ENCODE results near the gene SHF. TPM values are rescaled to one million over a fixed set of nuclear protein-coding genes. Genes with fewer than 3 reads are reported as not detected.

The SHF gene
- total RNA-seq, 6 donors from 2014 or later = 1.4 to 8.0 (median 5.1) TPM

- Histone ChIP-seq H3K4me3 (peak overlapping the region in 3 of 4 donors; percentile 11 to 37 (median 29)), H3K27ac (no peak overlapping the region), H3K9me3 (no peaks in the 10 kb centered on the region), H3K27me3 (peaks cover 0 to 43% (median 21%) of the 10 kb centered on the region in 4 donors), H3K4me1 (peaks cover 24 to 36% (median 29%) of the 10 kb centered on the region in 4 donors), H3K36me3 (peaks cover 0 to 9% (median 3%) of the 10 kb centered on the region in 4 donors)
- DNase-seq = peak in 1 of 2 donors; percentile 87
- WGBS, 2 donors = 1 to 2% methylated on average over 14 of the region's 14 CpGs
- peak; percentile 92 to 94 for ATAC-seq (ENCODE audit: low FRiP score in 2 of 2)
- TF ChIP-seq CTCF (IDR thresholded peaks at IDR 0.05) (peak; percentile 88 to 96 (median 91)), POLR2AphosphoS5 (IDR thresholded peaks at IDR 0.05) (no peak), EP300 (IDR thresholded peaks at IDR 0.05) (no peak), POLR2A (IDR thresholded peaks at IDR 0.05) (no peak)
These were observed 69.6 kb downstream of the SHF start for GRCh38 chr15:45118131-45118588.

DNA sequence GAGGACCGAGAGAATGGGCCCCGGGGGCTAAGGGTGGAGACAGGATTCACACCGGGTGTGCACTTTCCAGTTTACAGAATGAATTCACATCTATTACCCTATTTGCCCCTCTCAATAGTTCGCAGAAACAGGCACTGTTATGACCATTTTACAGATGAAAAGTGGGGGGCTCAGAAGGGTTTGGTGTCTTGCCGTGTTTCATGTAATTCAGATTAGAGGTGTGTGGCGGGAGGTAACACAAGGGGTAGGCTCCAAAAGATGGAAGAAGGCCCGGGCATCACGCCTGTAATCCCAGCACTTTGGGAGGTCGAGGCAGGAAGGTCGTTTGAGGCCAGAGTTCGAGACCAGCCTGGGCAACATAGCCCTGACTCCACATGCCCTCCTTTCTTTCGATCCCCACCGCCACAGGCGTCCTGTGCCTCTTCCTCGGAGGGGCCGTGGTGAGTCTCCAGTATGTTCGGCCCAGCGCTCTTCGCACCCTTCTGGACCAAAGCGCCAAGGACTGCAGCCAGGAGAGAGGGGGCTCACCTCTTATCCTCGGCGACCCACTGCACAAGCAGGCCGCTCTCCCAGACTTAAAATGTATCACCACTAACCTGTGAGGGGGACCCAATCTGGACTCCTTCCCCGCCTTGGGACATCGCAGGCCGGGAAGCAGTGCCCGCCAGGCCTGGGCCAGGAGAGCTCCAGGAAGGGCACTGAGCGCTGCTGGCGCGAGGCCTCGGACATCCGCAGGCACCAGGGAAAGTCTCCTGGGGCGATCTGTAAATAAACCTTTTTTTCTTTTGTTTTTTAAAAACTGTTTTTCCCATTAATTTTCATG is 70.2 kb downstream of the SHF start:
- DNase-seq (peak in 1 of 2 donors; percentile 85), ATAC-seq (ENCODE audit: low FRiP score in 2 of 2) (peak in 1 of 2 donors; percentile 9)
- H3K27ac ChIP-seq = no peak overlapping the region
- peak overlapping the region in 3 of 4 donors; percentile 11 to 37 (median 29) for H3K4me3 ChIP-seq
- no peaks in the 10 kb centered on the region for H3K9me3 ChIP-seq
- TF ChIP-seq EP300 (IDR thresholded peaks at IDR 0.05) (no peak), CTCF (IDR thresholded peaks at IDR 0.05) (no peak), POLR2AphosphoS5 (IDR thresholded peaks at IDR 0.05) (no peak), POLR2A (IDR thresholded peaks at IDR 0.05) (no peak)
- H3K27me3 ChIP-seq = peaks cover 3 to 49% (median 28%) of the 10 kb centered on the region in 4 donors
- H3K36me3 ChIP-seq = peaks cover 0 to 9% (median 3%) of the 10 kb centered on the region in 4 donors
- whole genome bisulfite sequencing, 2 donors = 26 to 41% methylated on average over 28 to 33 of the region's 33 CpGs
- peaks cover 30 to 43% (median 36%) of the 10 kb centered on the region in 4 donors for H3K4me1 ChIP-seq

Other genes starting within 250 kb of the SHF start
- gene TERB2, start 231.3 kb downstream of the SHF start, total RNA-seq = not detected
- 10 to 100 TPM in 3 of 6 donors, 1 to 10 TPM in 3; 4.6 to 11.5 (median 9.3) TPM for gene SORD, start 164.8 kb downstream of the SHF start, total RNA-seq
- gene DUOX2, start 73.8 kb downstream of the SHF start, total RNA-seq = 10 to 100 TPM in 1 of 6 donors, 1 to 10 TPM in 5; 2.7 to 27.2 (median 6.7) TPM
- under 1 TPM in 1 of 6 donors, not detected in 5; 0.13 TPM for gene DUOXA2, start 73.6 kb downstream of the SHF start, total RNA-seq
- 100 to 1,000 TPM in 5 of 6 donors, 10 to 100 TPM in 1; 84.2 to 530 (median 181) TPM for gene DUOXA1, start 58.1 kb downstream of the SHF start, total RNA-seq
- 1,000 to 10,000 TPM in 1 of 6 donors, 100 to 1,000 TPM in 5; 215 to 1,314 (median 495) TPM for gene DUOX1, start 58.0 kb downstream of the SHF start, total RNA-seq
- under 1 TPM in 1 of 6 donors, not detected in 5; 0.20 TPM for gene SLC28A2, start 64.3 kb upstream of the SHF start, total RNA-seq
- gene GATM, start 190.6 kb upstream of the SHF start, total RNA-seq = 10 to 100 TPM in 1 of 6 donors, 1 to 10 TPM in 5; 3.2 to 13.6 (median 6.6) TPM